ENCODE results near the gene BTBD9.

BTBD9 gene

GRCh38 chr6:38168699-38169098 is 471.0 kb downstream of the BTBD9 start (continued):
- TF ChIP-seq CSRNP3 (CRISPR knock-in tag; IDR thresholded peaks at IDR 0.05), result no peak
- TF ChIP-seq ESRRG (CRISPR knock-in tag; IDR thresholded peaks at IDR 0.05), result no peak
- no peak for TF ChIP-seq BACH2 (CRISPR knock-in tag; IDR thresholded peaks at IDR 0.05; ENCODE audit: borderline replicate concordance)
- no peak for TF ChIP-seq ARNTL (CRISPR knock-in tag; IDR thresholded peaks at IDR 0.05; ENCODE audit: borderline replicate concordance, low read depth)
- no peak for TF ChIP-seq TSHZ2 (CRISPR knock-in tag; IDR thresholded peaks at IDR 0.05)
- TF ChIP-seq ISL1 (CRISPR knock-in tag; IDR thresholded peaks at IDR 0.05), result no peak
- TF ChIP-seq TCF4 (CRISPR knock-in tag; IDR thresholded peaks at IDR 0.05; ENCODE audit: borderline replicate concordance), result no peak
- no peak for TF ChIP-seq OSR1 (CRISPR knock-in tag; IDR thresholded peaks at IDR 0.05)

GRCh38 chr6:38168126-38168525 is 471.6 kb downstream of the BTBD9 start:
- TF ChIP-seq ZFP3 (CRISPR knock-in tag; IDR thresholded peaks at IDR 0.05), result no peak
- no peak for TF ChIP-seq ESRRG (CRISPR knock-in tag; IDR thresholded peaks at IDR 0.05)
- TF ChIP-seq ZC3H10 (CRISPR knock-in tag; IDR thresholded peaks at IDR 0.05), result no peak
- TF ChIP-seq TSHZ2 (CRISPR knock-in tag; IDR thresholded peaks at IDR 0.05), result no peak
- TF ChIP-seq ISL1 (CRISPR knock-in tag; IDR thresholded peaks at IDR 0.05), result no peak
- no peak for TF ChIP-seq CSRNP3 (CRISPR knock-in tag; IDR thresholded peaks at IDR 0.05)
- no peak for TF ChIP-seq SNAI2 (CRISPR knock-in tag; IDR thresholded peaks at IDR 0.05)
- TF ChIP-seq CSDC2 (CRISPR knock-in tag; IDR thresholded peaks at IDR 0.05), result no peak
- TF ChIP-seq ZNF8 (CRISPR knock-in tag; IDR thresholded peaks at IDR 0.05), result no peak
- TF ChIP-seq CREB5 (CRISPR knock-in tag; IDR thresholded peaks at IDR 0.05; ENCODE audit: low read depth), result no peak
- TF ChIP-seq ZFP30 (CRISPR knock-in tag; IDR thresholded peaks at IDR 0.05), result no peak
- no peak for TF ChIP-seq RARB (CRISPR knock-in tag; IDR thresholded peaks at IDR 0.05)
- TF ChIP-seq BACH2 (CRISPR knock-in tag; IDR thresholded peaks at IDR 0.05; ENCODE audit: borderline replicate concordance), result no peak
- TF ChIP-seq ARNTL (CRISPR knock-in tag; IDR thresholded peaks at IDR 0.05; ENCODE audit: borderline replicate concordance, low read depth), result no peak
- no peak for TF ChIP-seq ZNF565 (CRISPR knock-in tag; conservative IDR thresholded peaks at IDR 0.05; ENCODE audit: low read depth)
- TF ChIP-seq TOX (CRISPR knock-in tag; IDR thresholded peaks at IDR 0.05; ENCODE audit: borderline replicate concordance), result no peak
- no peak; the same call in 2 of the 3 replicates for ATAC-seq

- no peak for ATAC-seq
- TF ChIP-seq ZNF70 (CRISPR knock-in tag; IDR thresholded peaks at IDR 0.05), result no peak
- TF ChIP-seq TSHZ2 (CRISPR knock-in tag; IDR thresholded peaks at IDR 0.05), result no peak
- TF ChIP-seq CSDC2 (CRISPR knock-in tag; IDR thresholded peaks at IDR 0.05), result no peak
- no peak for TF ChIP-seq CREB5 (CRISPR knock-in tag; IDR thresholded peaks at IDR 0.05; ENCODE audit: low read depth)
- no peak for TF ChIP-seq GLIS3 (CRISPR knock-in tag; IDR thresholded peaks at IDR 0.05)
- TF ChIP-seq ZFP3 (CRISPR knock-in tag; IDR thresholded peaks at IDR 0.05), result no peak
- TF ChIP-seq BACH2 (CRISPR knock-in tag; IDR thresholded peaks at IDR 0.05; ENCODE audit: borderline replicate concordance), result no peak
- TF ChIP-seq POU6F1 (CRISPR knock-in tag; IDR thresholded peaks at IDR 0.05; ENCODE audit: borderline replicate concordance, low read depth), result no peak
- no peak for TF ChIP-seq OSR1 (CRISPR knock-in tag; IDR thresholded peaks at IDR 0.05)
- TF ChIP-seq SNAI2 (CRISPR knock-in tag; IDR thresholded peaks at IDR 0.05), result no peak
Observed at GRCh38 chr6:38167598-38167997, 472.1 kb downstream of the BTBD9 start.
